Measurements from ENCODE around the gene JPH4.

The JPH4 gene

GRCh38 chr14:23556700-23557440 lies 21.7 kb downstream of the JPH4 start:
- no peak for DNase-seq
- H3K9me3 Mint-ChIP-seq: no peaks in the 10 kb centered on the region
- no peak overlapping the region for H3K27ac Mint-ChIP-seq

GRCh38 chr14:23555882-23556699 lies 22.5 kb downstream of the JPH4 start, which contains the start of gene THTPA:
TSS of gene THTPA (plus strand) at chr14:23556271. CDS start at chr14:23556758, 487 bp downstream.
- DNase-seq: peak; percentile 94
- H3K4me3 Mint-ChIP-seq: peak within 1 kb of the TSS; percentile 93
- peaks cover 8% of the 10 kb centered on the region for H3K27me3 Mint-ChIP-seq (ENCODE audit: low read depth, poor library complexity)

More at GRCh38 chr14:23556700-23557440, 21.7 kb downstream of the JPH4 start:
- peaks cover 8% of the 10 kb centered on the region for H3K27me3 Mint-ChIP-seq (ENCODE audit: low read depth, poor library complexity)
- H3K4me1 Mint-ChIP-seq: peaks cover 32% of the 10 kb centered on the region
- TF ChIP-seq CTCF (IDR thresholded peaks at IDR 0.05): no peak
- H3K4me3 Mint-ChIP-seq: peak overlapping the region; percentile 93
- H3K36me3 Mint-ChIP-seq (ENCODE audit: low read depth): peaks cover 15% of the 10 kb centered on the region

GRCh38 chr14:23555533-23555881 lies 23.1 kb downstream of the JPH4 start:
- no peak for TF ChIP-seq CTCF (IDR thresholded peaks at IDR 0.05)
- H3K9me3 Mint-ChIP-seq: no peaks in the 10 kb centered on the region
- peak overlapping the region; percentile 93 for H3K4me3 Mint-ChIP-seq
- H3K36me3 Mint-ChIP-seq (ENCODE audit: low read depth): peaks cover 6% of the 10 kb centered on the region
- H3K27me3 Mint-ChIP-seq (ENCODE audit: low read depth, poor library complexity): peaks cover 8% of the 10 kb centered on the region
- no peak overlapping the region for H3K27ac Mint-ChIP-seq
- DNase-seq: no peak
- H3K4me1 Mint-ChIP-seq: peaks cover 34% of the 10 kb centered on the region

More at GRCh38 chr14:23555882-23556699, 22.5 kb downstream of the JPH4 start, which contains the start of gene THTPA:
- no peaks in the 10 kb centered on the region for H3K9me3 Mint-ChIP-seq
- no peak for TF ChIP-seq CTCF (IDR thresholded peaks at IDR 0.05)
- H3K36me3 Mint-ChIP-seq (ENCODE audit: low read depth): peaks cover 10% of the 10 kb centered on the region
- peak within 1 kb of the TSS; percentile 88 for H3K27ac Mint-ChIP-seq
- peaks cover 34% of the 10 kb centered on the region for H3K4me1 Mint-ChIP-seq

- Mint-ChIP-seq H3K4me1 (peaks cover 16% of the 10 kb centered on the region), H3K9me3 (no peaks in the 10 kb centered on the region), H3K4me3 (no peak within 1 kb of the TSS), H3K36me3 (ENCODE audit: low read depth) (no peaks in the 10 kb centered on the region), H3K27me3 (ENCODE audit: low read depth, poor library complexity) (peaks cover 3% of the 10 kb centered on the region), H3K27ac (peak within 1 kb of the TSS; percentile 3)
- peak; percentile 88 for DNase-seq
- TF ChIP-seq CTCF (IDR thresholded peaks at IDR 0.05): no peak
Observed at GRCh38 chr14:23551266-23552028, 27.1 kb downstream of the JPH4 start, which contains the start of gene ZFHX2. TSS of gene ZFHX2 (minus strand) at chr14:23551765. CDS start at chr14:23535325, 16,440 bp downstream.

GRCh38 chr14:23550812-23551265 lies 27.8 kb downstream of the JPH4 start:
- DNase-seq: peak; percentile 64
- Mint-ChIP-seq H3K36me3 (ENCODE audit: low read depth) (no peaks in the 10 kb centered on the region), H3K9me3 (no peaks in the 10 kb centered on the region), H3K4me3 (no peak overlapping the region), H3K4me1 (peaks cover 11% of the 10 kb centered on the region), H3K27me3 (ENCODE audit: low read depth, poor library complexity) (peaks cover 3% of the 10 kb centered on the region), H3K27ac (no peak overlapping the region)
- TF ChIP-seq CTCF (IDR thresholded peaks at IDR 0.05): no peak

Measured in nephron progenitor cell (in vitro differentiated cells).